Measurements from ENCODE around the gene AOC1.
A peak's percentile ranks its signal among the peaks of the same experiment; 100 is the strongest.

AOC1 gene

GRCh38 chr7:150857276-150858055, 5.1 kb downstream of the AOC1 start:
- DNase-seq (ENCODE audit: low spot score), result peak; percentile 31

- DNase-seq (ENCODE audit: low spot score), result peak; percentile 35
These were observed 6.2 kb downstream of the AOC1 start for GRCh38 chr7:150858236-150859197.

- DNase-seq (ENCODE audit: low spot score), result peak; percentile 50
These were observed 8.1 kb downstream of the AOC1 start for GRCh38 chr7:150860291-150860977.

- no peak for DNase-seq (ENCODE audit: low spot score)
These were observed 8.6 kb downstream of the AOC1 start for GRCh38 chr7:150860978-150861295.

GRCh38 chr7:150862356-150862755, 10.0 kb downstream of the AOC1 start:
- no peak for DNase-seq (ENCODE audit: low spot score)

GRCh38 chr7:150863946-150864345, 11.6 kb downstream of the AOC1 start:
- DNase-seq (ENCODE audit: low spot score), result no peak

GRCh38 chr7:150866932-150867564, 14.7 kb downstream of the AOC1 start:
- no peak for DNase-seq (ENCODE audit: low spot score)

- no peak for DNase-seq (ENCODE audit: low spot score)
These were observed 15.3 kb downstream of the AOC1 start for GRCh38 chr7:150867605-150868004.

- no peak for DNase-seq (ENCODE audit: low spot score)
These were observed 17.1 kb downstream of the AOC1 start for GRCh38 chr7:150869467-150869866.

GRCh38 chr7:150871601-150872000, 19.3 kb downstream of the AOC1 start:
- no peak for DNase-seq (ENCODE audit: low spot score)

GRCh38 chr7:150874401-150875198, 22.3 kb downstream of the AOC1 start:
- DNase-seq (ENCODE audit: low spot score), result no peak

GRCh38 chr7:150875791-150876190, 23.5 kb downstream of the AOC1 start:
- no peak for DNase-seq (ENCODE audit: low spot score)

- DNase-seq (ENCODE audit: low spot score), result peak; percentile 78
These were observed 24.7 kb downstream of the AOC1 start for GRCh38 chr7:150876817-150877526.

GRCh38 chr7:150877536-150877935, 25.2 kb downstream of the AOC1 start:
- DNase-seq (ENCODE audit: low spot score), result no peak

- DNase-seq (ENCODE audit: low spot score), result no peak
These were observed 27.0 kb downstream of the AOC1 start for GRCh38 chr7:150879345-150879744.

- no peak for DNase-seq (ENCODE audit: low spot score)
These were observed 28.9 kb downstream of the AOC1 start for GRCh38 chr7:150881189-150881588.

GRCh38 chr7:150890853-150891584, 38.7 kb downstream of the AOC1 start:
- DNase-seq (ENCODE audit: low spot score), result no peak

GRCh38 chr7:150891740-150892139, 39.4 kb downstream of the AOC1 start:
- DNase-seq (ENCODE audit: low spot score), result no peak

- DNase-seq (ENCODE audit: low spot score), result no peak
These were observed 43.5 kb downstream of the AOC1 start for GRCh38 chr7:150895809-150896208.

Data from ecto neural progenitor cell (in vitro differentiated cells).